Neural progenitor cell (in vitro differentiated cells): ENCODE measurements around the gene MAP2.

Source experiments
- EZH2 ChIP-seq: fragments of 200-600 bp; sonication (generic); IDR thresholded peaks from 2 replicates; pipeline ENCODE4 v1.6.1; 2017; ENCODE audit warnings: antibody characterized with exemption, mild to moderate bottlenecking, moderate library complexity
- TF ChIP-seq, protein P1 (sequence below): fragments of 200-600 bp; sonication (generic); IDR thresholded peaks from 2 replicates; pipeline ENCODE4 v1.5.1; 2017; ENCODE audit warnings: antibody characterized with exemption, mild to moderate bottlenecking

DNA sequence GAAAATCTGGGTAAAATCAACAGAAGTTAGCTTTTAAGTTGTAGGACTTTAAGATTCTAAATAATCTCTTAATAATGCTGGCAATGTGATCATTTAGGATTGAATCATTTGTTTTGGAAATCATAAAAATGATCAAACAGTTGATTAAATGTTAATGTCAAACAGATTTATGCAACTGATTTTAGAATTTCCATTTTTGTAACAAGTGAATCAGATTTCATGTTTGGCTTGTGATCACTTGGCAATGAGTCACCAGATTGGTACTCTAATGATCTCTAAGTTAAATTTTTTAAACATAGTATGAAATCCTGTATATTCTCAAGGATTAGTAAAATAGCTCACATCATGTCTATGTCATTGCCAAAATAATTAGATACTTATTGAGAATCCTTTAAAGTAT is 297.6 kb downstream of the MAP2 start:
- no peak for TF ChIP-seq EZH2
- TF ChIP-seq, protein P1, sequence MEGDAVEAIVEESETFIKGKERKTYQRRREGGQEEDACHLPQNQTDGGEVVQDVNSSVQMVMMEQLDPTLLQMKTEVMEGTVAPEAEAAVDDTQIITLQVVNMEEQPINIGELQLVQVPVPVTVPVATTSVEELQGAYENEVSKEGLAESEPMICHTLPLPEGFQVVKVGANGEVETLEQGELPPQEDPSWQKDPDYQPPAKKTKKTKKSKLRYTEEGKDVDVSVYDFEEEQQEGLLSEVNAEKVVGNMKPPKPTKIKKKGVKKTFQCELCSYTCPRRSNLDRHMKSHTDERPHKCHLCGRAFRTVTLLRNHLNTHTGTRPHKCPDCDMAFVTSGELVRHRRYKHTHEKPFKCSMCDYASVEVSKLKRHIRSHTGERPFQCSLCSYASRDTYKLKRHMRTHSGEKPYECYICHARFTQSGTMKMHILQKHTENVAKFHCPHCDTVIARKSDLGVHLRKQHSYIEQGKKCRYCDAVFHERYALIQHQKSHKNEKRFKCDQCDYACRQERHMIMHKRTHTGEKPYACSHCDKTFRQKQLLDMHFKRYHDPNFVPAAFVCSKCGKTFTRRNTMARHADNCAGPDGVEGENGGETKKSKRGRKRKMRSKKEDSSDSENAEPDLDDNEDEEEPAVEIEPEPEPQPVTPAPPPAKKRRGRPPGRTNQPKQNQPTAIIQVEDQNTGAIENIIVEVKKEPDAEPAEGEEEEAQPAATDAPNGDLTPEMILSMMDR, result no peak
